Activated B cell treated with CpG ODN at 0.5 μM for 24 hours (primary cell): ENCODE results near the gene P2RX3. TPM values are rescaled to one million over a fixed set of nuclear protein-coding genes. Genes with fewer than 3 reads are reported as not detected.

Experiments
- ATAC-seq: fragments of 200-7000 bp; cut with Tn5 transposase; one replicate; pipeline ENCODE4 v1.10.0; 2021; ENCODE audit warnings: low read depth, mild to moderate bottlenecking, moderate library complexity
- CTCF ChIA-PET: fragments of 350-600 bp; sonication (Branson Sonifier 250); formaldehyde crosslinking; loops from one replicate; lab custom pipeline; 2021; ENCODE audit warnings: antibody characterized with exemption; lab: Charles Lee
- POLR2A ChIA-PET: fragments of 350-600 bp; sonication (Branson Sonifier 250); formaldehyde crosslinking; loops from one replicate; lab custom pipeline; 2021; ENCODE audit warnings: antibody characterized with exemption; lab: Charles Lee
- DNase-seq: peaks from one replicate; pipeline ENCODE4 v3.0.0; 2022
- H3K27ac Mint-ChIP-seq: one replicate; pipeline ENCODE4 v1.8.0; 2020; ENCODE audit warnings: mixed read lengths
- H3K27me3 Mint-ChIP-seq: one replicate; pipeline ENCODE4 v1.8.0; 2021; ENCODE audit warnings: mixed read lengths
- H3K36me3 Mint-ChIP-seq: one replicate; pipeline ENCODE4 v1.8.0; 2021; ENCODE audit warnings: low read depth, mixed read lengths
- H3K4me1 Mint-ChIP-seq: one replicate; pipeline ENCODE4 v1.8.0; 2021; ENCODE audit warnings: mixed read lengths
- H3K4me3 Mint-ChIP-seq: one replicate; pipeline ENCODE4 v1.8.0; 2020; ENCODE audit warnings: mild to moderate bottlenecking, mixed read lengths
- H3K9me3 Mint-ChIP-seq: one replicate; pipeline ENCODE4 v1.8.0; 2020; ENCODE audit warnings: mixed read lengths
- intact Hi-C: fragments of 100-400 bp; cut with micrococcal nuclease; formaldehyde crosslinking; loops from one replicate; pipeline ENCODE4 v1.15.1; 2024
- total RNA-seq: library from RNA; stranded (reverse); gene quantifications from 2 replicates; pipeline ENCODE4 v1.2.3, GENCODE V29; 2022
- TF ChIP-seq, protein P1 (sequence below): fragments of 200-600 bp; IDR thresholded peaks from one replicate; pipeline ENCODE4 v1.8.0; 2022; ENCODE audit warnings: antibody characterized with exemption, mild to moderate bottlenecking

Gene P2RX3
- total RNA-seq, 1 donor from 2014 or later: not detected

- no peak overlapping the region for H3K27ac Mint-ChIP-seq
- ATAC-seq: no peak
- no peaks in the 10 kb centered on the region for H3K9me3 Mint-ChIP-seq
- H3K36me3 Mint-ChIP-seq: no peaks in the 10 kb centered on the region
- peaks cover 13% of the 10 kb centered on the region for H3K4me1 Mint-ChIP-seq
- TF ChIP-seq, protein P1, sequence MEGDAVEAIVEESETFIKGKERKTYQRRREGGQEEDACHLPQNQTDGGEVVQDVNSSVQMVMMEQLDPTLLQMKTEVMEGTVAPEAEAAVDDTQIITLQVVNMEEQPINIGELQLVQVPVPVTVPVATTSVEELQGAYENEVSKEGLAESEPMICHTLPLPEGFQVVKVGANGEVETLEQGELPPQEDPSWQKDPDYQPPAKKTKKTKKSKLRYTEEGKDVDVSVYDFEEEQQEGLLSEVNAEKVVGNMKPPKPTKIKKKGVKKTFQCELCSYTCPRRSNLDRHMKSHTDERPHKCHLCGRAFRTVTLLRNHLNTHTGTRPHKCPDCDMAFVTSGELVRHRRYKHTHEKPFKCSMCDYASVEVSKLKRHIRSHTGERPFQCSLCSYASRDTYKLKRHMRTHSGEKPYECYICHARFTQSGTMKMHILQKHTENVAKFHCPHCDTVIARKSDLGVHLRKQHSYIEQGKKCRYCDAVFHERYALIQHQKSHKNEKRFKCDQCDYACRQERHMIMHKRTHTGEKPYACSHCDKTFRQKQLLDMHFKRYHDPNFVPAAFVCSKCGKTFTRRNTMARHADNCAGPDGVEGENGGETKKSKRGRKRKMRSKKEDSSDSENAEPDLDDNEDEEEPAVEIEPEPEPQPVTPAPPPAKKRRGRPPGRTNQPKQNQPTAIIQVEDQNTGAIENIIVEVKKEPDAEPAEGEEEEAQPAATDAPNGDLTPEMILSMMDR: no peak
- CTCF ChIA-PET: no interaction called here
- no peak overlapping the region for H3K4me3 Mint-ChIP-seq
- no peak for DNase-seq
- intact Hi-C loops: no loop called here
- POLR2A ChIA-PET: no interaction called here
- H3K27me3 Mint-ChIP-seq: peaks cover 22% of the 10 kb centered on the region
Measured at GRCh38 chr11:57357310-57357709, 19.2 kb downstream of the P2RX3 start.

- TF ChIP-seq, protein P1: no peak
- POLR2A ChIA-PET: no interaction called here
- Mint-ChIP-seq H3K36me3 (no peaks in the 10 kb centered on the region), H3K27ac (no peak overlapping the region), H3K9me3 (no peaks in the 10 kb centered on the region), H3K4me1 (peaks cover 13% of the 10 kb centered on the region), H3K27me3 (peaks cover 20% of the 10 kb centered on the region), H3K4me3 (no peak overlapping the region)
- no peak for DNase-seq
- ATAC-seq: no peak
- intact Hi-C loops: no loop called here
- CTCF ChIA-PET: no interaction called here
Measured at GRCh38 chr11:57357856-57358255, 19.7 kb downstream of the P2RX3 start.

- Mint-ChIP-seq H3K27me3 (peaks cover 20% of the 10 kb centered on the region), H3K4me3 (no peak overlapping the region), H3K27ac (no peak overlapping the region), H3K9me3 (no peaks in the 10 kb centered on the region), H3K36me3 (no peaks in the 10 kb centered on the region), H3K4me1 (peaks cover 13% of the 10 kb centered on the region)
- POLR2A ChIA-PET: no interaction called here
- TF ChIP-seq, protein P1: no peak
- CTCF ChIA-PET: no interaction called here
- ATAC-seq (no peak), DNase-seq (no peak)
- intact Hi-C loops: no loop called here
Measured at GRCh38 chr11:57358543-57358961, 20.4 kb downstream of the P2RX3 start.

GRCh38 chr11:57358991-57359390, 20.8 kb downstream of the P2RX3 start:
- Mint-ChIP-seq H3K27ac (no peak overlapping the region), H3K4me3 (no peak overlapping the region), H3K36me3 (no peaks in the 10 kb centered on the region), H3K27me3 (peaks cover 20% of the 10 kb centered on the region), H3K9me3 (no peaks in the 10 kb centered on the region), H3K4me1 (peaks cover 13% of the 10 kb centered on the region)
- ATAC-seq: no peak
- TF ChIP-seq, protein P1: no peak
- intact Hi-C loops: no loop called here
- CTCF ChIA-PET: no interaction called here
- POLR2A ChIA-PET: interaction anchor here (0.5 kb wide), 1 partner anchor 277 kb away, joined by 3 read pairs; no protein-coding TSS in a partner anchor
- no peak for DNase-seq

- POLR2A ChIA-PET: interaction anchor here (0.5 to 0.6 kb wide), 2 partner anchors 65 to 277 kb away, joined by 3 read pairs; no protein-coding TSS in a partner anchor
- TF ChIP-seq, protein P1: no peak
- DNase-seq (no peak), ATAC-seq (no peak)
- Mint-ChIP-seq H3K9me3 (no peaks in the 10 kb centered on the region), H3K36me3 (no peaks in the 10 kb centered on the region), H3K27ac (no peak overlapping the region), H3K4me3 (no peak overlapping the region), H3K4me1 (peaks cover 13% of the 10 kb centered on the region), H3K27me3 (peaks cover 20% of the 10 kb centered on the region)
- intact Hi-C loops: no loop called here
- CTCF ChIA-PET: no interaction called here
Measured at GRCh38 chr11:57359396-57359795, 21.2 kb downstream of the P2RX3 start.
